ENCODE results near the gene TGM2. TPM values are rescaled to one million over a fixed set of nuclear protein-coding genes. Genes with fewer than 3 reads are reported as not detected.

TGM2 gene
- total RNA-seq, 4 donors from 2014 or later = 2.8 to 33.2 (median 11.5) TPM

- peaks cover 0 to 16% (median 13%) of the 10 kb centered on the region in 3 donors for H3K4me1 ChIP-seq
- intact Hi-C loops (cut with DNase I) = no loop called here
- no peak for DNase-seq
- no peak overlapping the region for H3K27ac ChIP-seq
- H3K36me3 ChIP-seq = no peaks in the 10 kb centered on the region
- WGBS, 2 donors = 83 to 85% methylated on average over 4 of the region's 4 CpGs
- no peaks in the 10 kb centered on the region for H3K27me3 ChIP-seq
- TF ChIP-seq CTCF (IDR thresholded peaks at IDR 0.05) (no peak), POLR2A (IDR thresholded peaks at IDR 0.05) (no peak)
- no peak overlapping the region for H3K4me3 ChIP-seq
- no peaks in the 10 kb centered on the region for H3K9me3 ChIP-seq
These were observed 50.7 kb downstream of the TGM2 start for GRCh38 chr20:38114353-38114791.

- Histone ChIP-seq H3K4me1 (peaks cover 0 to 21% (median 15%) of the 10 kb centered on the region in 3 donors), H3K9me3 (no peaks in the 10 kb centered on the region), H3K36me3 (no peaks in the 10 kb centered on the region), H3K4me3 (no peak overlapping the region), H3K27ac (no peak overlapping the region), H3K27me3 (no peaks in the 10 kb centered on the region)
- TF ChIP-seq POLR2A (IDR thresholded peaks at IDR 0.05) (no peak), CTCF (IDR thresholded peaks at IDR 0.05) (peak in 1 of 6 experiments; percentile 7)
- DNase-seq = no peak
- intact Hi-C loops (cut with DNase I) = no loop called here
- 68 to 74% methylated on average over 9 of the region's 10 CpGs for WGBS, 2 donors
These were observed 51.4 kb downstream of the TGM2 start for GRCh38 chr20:38113401-38114325.

- no peaks in the 10 kb centered on the region for H3K9me3 ChIP-seq
- 83 to 87% methylated on average over 1 to 3 of the region's 8 CpGs for WGBS, 2 donors
These were observed 52.2 kb downstream of the TGM2 start for GRCh38 chr20:38112930-38113294.

GRCh38 chr20:38112261-38112929 lies 52.7 kb downstream of the TGM2 start:
- no peaks in the 10 kb centered on the region for H3K27me3 ChIP-seq
- no peak overlapping the region for H3K4me3 ChIP-seq
- no peaks in the 10 kb centered on the region for H3K36me3 ChIP-seq
- DNase-seq = no peak
- TF ChIP-seq CTCF (IDR thresholded peaks at IDR 0.05) = no peak
- no peak for TF ChIP-seq POLR2A (IDR thresholded peaks at IDR 0.05)
- WGBS, 2 donors = 82 to 98% methylated on average over 4 to 11 of the region's 14 CpGs
- no peak overlapping the region for H3K27ac ChIP-seq
- peaks cover 0 to 24% (median 15%) of the 10 kb centered on the region in 3 donors for H3K4me1 ChIP-seq
- H3K9me3 ChIP-seq = no peaks in the 10 kb centered on the region
- intact Hi-C loops (cut with DNase I) = no loop called here

More at GRCh38 chr20:38112930-38113294, 52.2 kb downstream of the TGM2 start:
- no peak for TF ChIP-seq CTCF (IDR thresholded peaks at IDR 0.05)
- no peak for TF ChIP-seq POLR2A (IDR thresholded peaks at IDR 0.05)
- Histone ChIP-seq H3K4me3 (no peak overlapping the region), H3K27ac (no peak overlapping the region), H3K4me1 (peaks cover 0 to 24% (median 15%) of the 10 kb centered on the region in 3 donors), H3K36me3 (no peaks in the 10 kb centered on the region), H3K27me3 (no peaks in the 10 kb centered on the region)
- intact Hi-C loops (cut with DNase I) = no loop called here
- no peak for DNase-seq

Data from esophagus squamous epithelium (tissue), 5 donors.